ENCODE measurements around the gene SELENON. TPM values are rescaled to one million over a fixed set of nuclear protein-coding genes. Genes with fewer than 3 reads are reported as not detected.

Gene SELENON
- total RNA-seq, 1 experiment from 2014 or later: 21.8 TPM

- no peaks in the 10 kb centered on the region for H3K9me3 Mint-ChIP-seq (ENCODE audit: unreplicated experiment)
- no peak overlapping the region for H3K27ac Mint-ChIP-seq (ENCODE audit: low read depth, unreplicated experiment)
- no TSS peak for BruUV-seq (replicated peaks)
- H3K27me3 Mint-ChIP-seq (ENCODE audit: insufficient read depth, unreplicated experiment): no peaks in the 10 kb centered on the region
- ChIA-PET POLR2A (interaction anchor here (0.6 kb wide), 1 partner anchor 367 kb away, joined by 4 read pairs; no protein-coding TSS in a partner anchor), CTCF (interaction anchor here (0.6 to 0.7 kb wide), 2 partner anchors 13 to 184 kb away, joined by 3 to 4 read pairs; no protein-coding TSS in a partner anchor)
- TF ChIP-seq, protein P1, sequence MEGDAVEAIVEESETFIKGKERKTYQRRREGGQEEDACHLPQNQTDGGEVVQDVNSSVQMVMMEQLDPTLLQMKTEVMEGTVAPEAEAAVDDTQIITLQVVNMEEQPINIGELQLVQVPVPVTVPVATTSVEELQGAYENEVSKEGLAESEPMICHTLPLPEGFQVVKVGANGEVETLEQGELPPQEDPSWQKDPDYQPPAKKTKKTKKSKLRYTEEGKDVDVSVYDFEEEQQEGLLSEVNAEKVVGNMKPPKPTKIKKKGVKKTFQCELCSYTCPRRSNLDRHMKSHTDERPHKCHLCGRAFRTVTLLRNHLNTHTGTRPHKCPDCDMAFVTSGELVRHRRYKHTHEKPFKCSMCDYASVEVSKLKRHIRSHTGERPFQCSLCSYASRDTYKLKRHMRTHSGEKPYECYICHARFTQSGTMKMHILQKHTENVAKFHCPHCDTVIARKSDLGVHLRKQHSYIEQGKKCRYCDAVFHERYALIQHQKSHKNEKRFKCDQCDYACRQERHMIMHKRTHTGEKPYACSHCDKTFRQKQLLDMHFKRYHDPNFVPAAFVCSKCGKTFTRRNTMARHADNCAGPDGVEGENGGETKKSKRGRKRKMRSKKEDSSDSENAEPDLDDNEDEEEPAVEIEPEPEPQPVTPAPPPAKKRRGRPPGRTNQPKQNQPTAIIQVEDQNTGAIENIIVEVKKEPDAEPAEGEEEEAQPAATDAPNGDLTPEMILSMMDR (IDR thresholded peaks at IDR 0.05; ENCODE audit: unreplicated experiment): no peak
- DNase-seq (ENCODE audit: unreplicated experiment): no peak
- H3K4me3 Mint-ChIP-seq (ENCODE audit: unreplicated experiment): no peak overlapping the region
- intact Hi-C loops (cut with micrococcal nuclease): no loop called here
- H3K36me3 Mint-ChIP-seq (ENCODE audit: insufficient read depth, unreplicated experiment): peaks cover 8% of the 10 kb centered on the region
- peaks cover 11% of the 10 kb centered on the region for H3K4me1 Mint-ChIP-seq (ENCODE audit: insufficient read depth, unreplicated experiment)
Observed at GRCh38 chr1:25815208-25816111, 15.5 kb downstream of the SELENON start.

DNA sequence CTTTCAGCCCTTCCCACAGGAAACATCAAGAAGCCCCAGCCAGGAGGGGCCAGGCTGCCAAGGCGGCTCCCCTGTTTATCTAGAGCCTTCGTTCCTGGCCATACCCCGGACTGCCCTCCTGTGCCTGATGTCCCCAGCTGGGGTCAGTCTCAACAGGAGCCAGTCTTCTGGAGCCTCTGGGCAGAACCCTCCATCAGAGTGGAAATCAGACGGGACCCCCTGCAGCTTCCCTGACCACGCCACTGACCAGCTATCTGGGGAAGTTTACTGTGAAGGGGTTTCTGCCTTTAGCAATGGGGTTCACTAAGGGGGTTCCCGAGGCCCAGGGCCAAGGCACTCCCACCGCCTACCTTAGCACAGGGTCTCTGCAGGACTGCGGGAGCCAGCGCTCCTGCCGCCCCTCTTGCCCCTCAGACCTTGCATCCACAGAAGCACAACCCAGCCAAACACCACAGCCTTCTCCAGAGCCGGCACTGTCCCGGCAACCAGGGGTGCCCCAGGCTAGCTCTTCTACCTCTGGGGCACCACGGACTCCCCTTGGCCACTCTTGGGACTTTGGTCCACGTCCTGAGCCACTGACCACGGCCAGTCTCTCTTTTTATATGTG lies 16.2 kb downstream of the SELENON start:
- no peak overlapping the region for H3K4me3 Mint-ChIP-seq (ENCODE audit: unreplicated experiment)
- intact Hi-C loops (cut with micrococcal nuclease): no loop called here
- peaks cover 17% of the 10 kb centered on the region for H3K4me1 Mint-ChIP-seq (ENCODE audit: insufficient read depth, unreplicated experiment)
- TF ChIP-seq, protein P1 (IDR thresholded peaks at IDR 0.05; ENCODE audit: unreplicated experiment): no peak
- no peaks in the 10 kb centered on the region for H3K27me3 Mint-ChIP-seq (ENCODE audit: insufficient read depth, unreplicated experiment)
- ChIA-PET POLR2A (no interaction called here), CTCF (interaction anchor here (0.6 kb wide), 1 partner anchor 269 kb away, joined by 3 read pairs; no protein-coding TSS in a partner anchor)
- DNase-seq (ENCODE audit: unreplicated experiment): no peak
- no peak overlapping the region for H3K27ac Mint-ChIP-seq (ENCODE audit: low read depth, unreplicated experiment)
- peaks cover 8% of the 10 kb centered on the region for H3K36me3 Mint-ChIP-seq (ENCODE audit: insufficient read depth, unreplicated experiment)
- H3K9me3 Mint-ChIP-seq (ENCODE audit: unreplicated experiment): no peaks in the 10 kb centered on the region
- BruUV-seq (replicated peaks): no TSS peak

GRCh38 chr1:25817840-25818501 lies 18.0 kb downstream of the SELENON start:
- no peak for DNase-seq (ENCODE audit: unreplicated experiment)

More at GRCh38 chr1:25817840-25818501, 18.0 kb downstream of the SELENON start:
- TF ChIP-seq, protein P1 (IDR thresholded peaks at IDR 0.05; ENCODE audit: unreplicated experiment): no peak
- POLR2A ChIA-PET: interaction anchor here (0.9 to 4.6 kb wide), 7 partner anchors 11 to 180 kb away, joined by 3 to 39 read pairs (median 4); partner anchors contain the start of genes PAFAH2 and SELENON
- BruUV-seq (replicated peaks): no TSS peak
- Mint-ChIP-seq H3K4me3 (ENCODE audit: unreplicated experiment) (peak overlapping the region; percentile 79), H3K4me1 (ENCODE audit: insufficient read depth, unreplicated experiment) (peaks cover 28% of the 10 kb centered on the region), H3K9me3 (ENCODE audit: unreplicated experiment) (no peaks in the 10 kb centered on the region), H3K36me3 (ENCODE audit: insufficient read depth, unreplicated experiment) (peaks cover 8% of the 10 kb centered on the region), H3K27me3 (ENCODE audit: insufficient read depth, unreplicated experiment) (no peaks in the 10 kb centered on the region), H3K27ac (ENCODE audit: low read depth, unreplicated experiment) (peak overlapping the region; percentile 89)
- intact Hi-C loops (cut with micrococcal nuclease): no loop called here
- CTCF ChIA-PET: interaction anchor here (0.8 to 1.0 kb wide), 2 partner anchors 17 to 209 kb away, joined by 3 to 4 read pairs; no protein-coding TSS in a partner anchor
